Measurements from ENCODE around the gene ELMO1.
A peak's percentile ranks its signal among the peaks of the same experiment; 100 is the strongest.

The ELMO1 gene

DNA sequence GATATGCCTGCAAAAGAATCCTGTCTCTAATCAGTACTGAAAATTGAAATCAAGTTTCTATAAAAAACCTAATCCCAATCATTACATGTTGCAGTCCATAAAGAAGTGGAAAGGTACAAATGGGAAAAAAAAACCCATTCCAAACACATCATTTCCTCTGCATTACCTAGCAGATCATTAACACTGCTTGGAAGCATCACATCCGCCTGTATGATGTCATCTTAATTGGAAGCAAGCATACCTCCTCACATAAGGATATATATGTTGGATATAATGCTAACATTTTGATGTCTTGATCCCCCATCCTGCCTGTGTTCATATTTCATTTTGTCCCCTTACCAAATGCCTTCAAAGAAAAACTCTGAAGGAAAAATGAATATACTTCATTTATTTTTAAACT lies 483.0 kb downstream of the ELMO1 start:
- DNase-seq, result no peak

DNA sequence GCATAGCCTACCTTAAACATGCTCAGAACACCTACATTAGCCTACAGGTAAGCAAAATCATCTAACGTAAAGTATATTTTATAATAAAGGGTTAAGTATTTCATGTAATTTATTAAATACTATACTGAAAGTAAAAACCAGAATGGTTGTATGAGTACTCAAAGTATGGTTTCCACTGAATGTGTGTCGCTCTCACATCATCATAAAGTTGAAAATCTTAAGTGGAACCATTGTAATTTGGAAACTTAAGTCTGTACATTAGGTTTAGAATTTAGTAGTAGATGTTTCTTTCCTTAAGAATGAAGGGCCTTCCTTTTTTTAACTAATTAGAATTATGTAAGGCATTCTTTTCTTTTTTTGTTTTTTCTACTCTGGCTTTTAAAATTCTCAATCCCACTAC lies 484.4 kb downstream of the ELMO1 start:
- DNase-seq, result no peak

DNA sequence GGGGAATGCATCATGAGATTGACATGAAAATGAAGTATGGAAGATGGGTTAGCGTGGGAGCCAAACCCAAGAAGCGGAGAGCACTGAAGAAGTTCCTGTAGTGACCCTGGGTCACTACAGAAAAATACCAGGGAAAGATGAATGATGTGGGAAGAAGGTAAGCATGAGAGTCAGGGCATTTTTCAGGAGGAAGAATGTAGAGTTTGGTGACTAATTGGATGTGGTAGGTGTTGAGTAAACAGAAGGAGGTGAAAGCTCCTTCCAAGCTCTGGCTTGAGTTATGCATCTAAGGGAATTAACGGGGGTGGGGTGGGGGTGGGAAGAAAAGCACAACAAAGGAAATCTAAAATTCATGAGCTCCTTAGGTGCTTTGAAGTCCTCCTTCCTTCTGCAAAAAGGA lies 486.3 kb downstream of the ELMO1 start:
- no peak for DNase-seq

DNA sequence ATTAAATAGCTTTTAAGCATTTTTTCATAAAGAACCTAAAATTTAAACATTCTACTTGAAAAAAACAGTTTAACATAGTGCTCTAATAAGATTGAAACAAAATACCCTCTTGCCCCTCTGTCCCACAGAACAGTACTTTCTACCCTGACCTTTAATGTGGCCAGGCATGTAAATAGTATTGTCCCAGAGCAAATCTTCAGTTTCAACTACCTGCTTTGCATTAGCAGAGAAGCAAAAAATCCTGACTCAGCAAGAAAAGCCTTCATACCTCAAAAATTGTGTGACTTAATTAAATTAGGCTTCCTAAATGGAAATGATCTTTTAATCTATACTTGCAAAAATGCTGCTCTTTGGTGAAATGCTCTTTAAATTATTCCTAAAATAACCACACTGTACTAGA lies 487.0 kb downstream of the ELMO1 start:
- DNase-seq, result no peak

DNA sequence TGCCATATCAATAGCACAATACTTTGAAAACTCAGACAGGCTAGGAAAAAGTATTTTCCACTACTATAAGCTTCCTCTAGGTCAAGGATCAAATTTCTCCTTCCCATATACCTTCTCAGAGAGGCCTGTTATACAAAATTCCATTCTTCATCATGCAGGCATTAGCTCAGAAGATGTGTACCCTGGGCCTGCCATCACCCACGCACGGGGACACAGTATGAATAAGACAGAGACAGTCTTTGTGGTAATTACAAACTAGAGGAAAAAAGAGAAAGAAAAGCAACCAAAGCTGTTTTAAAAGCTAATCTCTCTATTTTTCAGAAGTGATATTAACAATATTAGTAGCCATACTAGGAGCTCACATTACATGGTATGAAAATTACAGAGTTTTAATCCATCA lies 487.6 kb downstream of the ELMO1 start:
- DNase-seq, result peak; percentile 15

DNA sequence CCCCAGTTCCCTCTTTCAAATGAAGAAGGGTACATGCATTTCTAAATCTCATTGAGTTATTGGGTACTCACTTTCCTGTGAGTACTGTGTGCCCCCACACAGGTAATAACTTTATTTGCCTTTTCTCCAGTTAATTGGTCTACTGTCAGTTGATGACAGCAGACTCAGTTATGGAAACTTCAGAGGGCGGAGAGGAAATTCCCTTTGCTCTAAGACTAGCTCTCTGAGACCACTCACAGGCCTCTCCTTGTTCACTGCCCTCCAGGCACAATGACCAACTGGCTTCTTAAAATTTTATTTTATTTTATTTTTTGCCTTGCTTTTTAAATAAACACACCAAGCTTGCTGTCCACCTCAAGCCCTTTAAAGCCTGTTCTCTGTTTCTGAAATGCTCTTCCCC lies 488.6 kb downstream of the ELMO1 start:
- peak; percentile 10 for DNase-seq

DNA sequence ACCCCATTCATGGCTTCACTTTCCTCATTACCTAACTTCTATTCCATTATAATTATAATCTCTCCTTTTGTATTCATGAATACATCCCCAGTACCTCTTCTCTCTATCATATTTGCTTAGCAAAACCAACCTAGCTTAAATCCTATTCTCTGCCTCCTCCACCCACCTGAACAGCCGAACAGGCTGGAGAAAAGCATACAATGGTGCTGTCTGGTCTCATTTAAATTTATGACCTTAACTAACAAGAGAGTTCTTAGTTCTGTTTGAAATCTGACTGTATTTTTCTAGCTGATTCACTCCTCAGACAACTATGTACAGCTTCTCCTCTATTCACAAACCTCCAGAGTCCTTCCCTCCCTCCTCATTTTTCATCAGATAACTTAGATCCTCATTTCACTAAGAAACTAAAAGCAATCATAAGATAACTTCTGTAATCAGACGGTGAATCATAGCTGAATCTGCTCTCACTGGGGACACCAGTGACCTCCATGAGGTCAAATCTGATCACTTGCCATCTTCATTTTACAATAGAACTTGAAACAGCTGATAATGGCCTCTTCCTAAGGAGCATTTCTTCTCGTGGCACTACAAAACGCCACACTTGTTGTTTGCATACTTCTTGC lies 490.4 kb downstream of the ELMO1 start:
- DNase-seq, result peak; percentile 91

DNA sequence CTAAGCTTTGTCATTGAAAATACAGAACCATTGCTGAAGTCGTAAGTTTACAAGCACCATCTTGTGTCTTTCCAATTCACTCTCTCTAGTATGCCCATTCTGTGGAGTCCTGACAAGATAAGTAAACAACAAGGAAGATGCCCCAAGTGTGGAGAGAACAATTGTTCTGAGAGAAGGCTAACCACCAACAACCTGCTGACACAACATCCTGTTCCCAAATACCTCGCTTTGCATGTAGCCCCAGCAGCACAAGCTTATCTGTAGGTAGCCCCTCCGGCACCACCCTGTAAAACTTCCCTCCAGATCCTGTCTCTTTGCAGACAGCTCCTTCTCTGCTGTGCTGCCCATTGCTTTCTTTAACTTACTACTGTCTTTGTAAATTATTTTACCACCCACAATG lies 491.0 kb downstream of the ELMO1 start:
- DNase-seq, result no peak

DNA sequence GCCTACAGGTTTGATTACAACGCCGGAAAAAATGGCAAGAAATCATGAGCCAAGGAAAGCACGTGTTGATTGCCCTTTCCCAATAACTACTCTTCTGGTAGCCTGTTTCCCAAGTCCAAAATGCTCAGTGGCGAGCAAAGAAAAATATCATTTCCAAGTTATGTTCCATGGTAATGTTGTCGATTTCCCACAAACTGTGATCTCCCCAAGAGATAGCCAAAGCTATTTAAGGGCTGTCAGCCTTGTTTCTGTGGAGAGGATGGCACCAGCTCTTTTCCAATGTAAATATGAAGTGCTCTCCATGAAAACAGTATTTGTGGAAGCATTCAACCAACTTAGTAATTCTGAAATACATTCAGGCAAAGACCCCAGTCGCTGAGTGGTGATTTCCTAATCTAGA lies 491.9 kb downstream of the ELMO1 start:
- DNase-seq, result no peak

DNA sequence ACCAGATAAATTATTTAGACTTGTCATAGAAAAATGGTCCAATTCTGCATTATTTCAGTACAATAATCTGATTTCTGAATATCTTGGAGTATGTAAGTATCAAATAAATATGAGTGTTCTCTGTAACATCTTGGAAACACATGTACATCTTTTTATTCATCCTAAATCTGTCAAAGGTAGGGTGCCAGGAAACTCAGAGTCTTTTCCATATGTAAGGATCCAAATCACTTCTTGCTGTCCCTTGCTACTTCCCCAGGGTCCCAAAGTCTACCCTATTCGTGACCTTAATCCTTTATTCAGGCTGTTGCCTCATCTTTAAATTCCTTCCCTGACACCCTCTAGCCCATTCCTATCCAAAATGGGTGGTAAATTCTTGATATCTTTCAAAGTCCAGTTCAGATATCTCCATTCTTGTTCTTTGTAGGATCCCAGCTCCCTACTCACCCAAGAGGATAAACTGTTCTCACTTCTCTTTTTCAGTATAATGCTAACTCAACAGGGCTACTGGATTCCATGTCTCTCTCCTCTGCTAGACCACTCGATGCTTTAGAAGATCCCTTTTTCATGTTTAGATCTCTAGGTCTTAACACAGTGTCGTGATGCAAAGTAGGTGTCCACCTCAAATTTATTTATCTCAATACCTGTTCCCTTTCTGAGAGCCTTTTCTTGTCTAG lies 493.1 kb downstream of the ELMO1 start:
- DNase-seq, result no peak

DNA sequence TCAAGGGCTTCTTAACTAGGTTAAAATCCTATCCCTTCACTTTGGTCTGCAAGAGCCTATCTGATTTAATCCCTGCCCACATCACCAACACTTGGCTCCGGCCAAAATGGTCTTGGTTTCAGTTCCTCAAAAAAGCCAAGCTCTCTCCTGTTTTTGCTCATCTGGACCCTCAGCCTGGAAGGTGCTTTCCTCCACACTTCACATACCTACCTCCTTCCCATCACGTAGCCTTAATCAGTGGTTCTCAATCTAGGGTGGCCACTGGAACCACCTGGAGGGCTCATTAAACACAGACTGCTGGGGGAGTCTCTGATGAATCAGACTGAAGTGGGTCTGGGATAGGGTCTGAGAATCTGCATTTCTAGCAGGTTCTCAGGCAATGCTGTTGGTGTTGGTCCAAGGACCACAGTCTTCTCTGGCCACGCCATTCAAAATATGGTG lies 497.4 kb downstream of the ELMO1 start:
- peak; percentile 55 for DNase-seq

DNA sequence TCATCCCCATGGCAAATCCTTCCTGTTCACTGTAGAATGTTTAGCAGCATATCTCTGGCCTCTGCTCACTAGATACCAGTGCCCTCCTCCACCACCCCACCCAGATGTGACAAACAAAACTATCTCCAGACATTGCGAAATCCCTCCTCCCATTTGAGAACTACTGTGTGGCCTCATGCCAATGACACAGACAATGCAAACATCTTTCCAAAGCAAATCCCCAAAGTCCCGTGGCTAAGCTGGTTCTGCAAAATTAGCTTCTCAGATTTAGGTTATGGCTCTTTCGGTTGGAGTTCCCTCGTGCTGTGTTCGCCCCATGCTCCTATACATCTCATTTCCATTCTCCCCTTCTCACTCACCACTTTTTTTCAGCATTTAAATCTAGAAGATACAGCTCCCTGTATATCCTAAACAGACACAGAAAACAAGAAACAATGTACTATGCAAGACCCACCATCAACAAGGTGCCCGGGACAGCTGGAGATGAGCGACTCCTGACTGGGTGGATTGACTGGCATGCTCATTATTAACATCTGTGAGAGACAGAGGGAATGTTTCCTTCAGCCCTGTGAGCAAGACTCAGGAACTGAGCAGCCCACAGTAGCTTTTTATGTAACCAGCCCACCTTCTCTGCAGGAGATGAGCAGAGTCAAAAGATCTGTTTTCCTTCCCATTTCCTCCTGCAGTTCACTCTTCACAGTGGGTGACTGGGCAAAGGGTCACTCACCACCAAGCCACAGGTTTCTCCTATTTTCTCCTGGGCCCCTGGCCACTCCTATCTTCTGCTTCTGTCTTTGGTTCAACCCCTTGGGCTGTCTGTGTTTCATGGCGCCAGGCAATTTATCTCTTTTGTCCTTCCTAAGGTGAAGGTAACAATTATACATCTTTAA lies 498.7 kb downstream of the ELMO1 start:
- peak; percentile 96 for DNase-seq

DNA sequence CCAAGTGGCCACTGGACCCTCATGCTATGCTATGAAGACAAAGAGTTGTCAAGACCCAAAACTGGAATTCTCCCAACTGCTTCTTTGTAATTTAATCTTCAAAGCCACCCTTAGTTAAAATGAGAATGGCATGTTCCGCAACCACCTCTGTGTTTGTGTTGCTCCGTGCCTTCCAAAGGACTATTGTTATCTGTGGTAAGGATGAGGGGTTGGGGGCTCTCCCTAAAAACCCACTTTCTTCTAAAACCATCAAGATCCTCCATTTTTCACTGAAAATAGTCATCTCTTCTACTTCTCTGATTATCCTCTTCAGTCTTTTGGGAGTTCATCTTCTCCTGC lies 502.3 kb downstream of the ELMO1 start:
- no peak for DNase-seq

DNA sequence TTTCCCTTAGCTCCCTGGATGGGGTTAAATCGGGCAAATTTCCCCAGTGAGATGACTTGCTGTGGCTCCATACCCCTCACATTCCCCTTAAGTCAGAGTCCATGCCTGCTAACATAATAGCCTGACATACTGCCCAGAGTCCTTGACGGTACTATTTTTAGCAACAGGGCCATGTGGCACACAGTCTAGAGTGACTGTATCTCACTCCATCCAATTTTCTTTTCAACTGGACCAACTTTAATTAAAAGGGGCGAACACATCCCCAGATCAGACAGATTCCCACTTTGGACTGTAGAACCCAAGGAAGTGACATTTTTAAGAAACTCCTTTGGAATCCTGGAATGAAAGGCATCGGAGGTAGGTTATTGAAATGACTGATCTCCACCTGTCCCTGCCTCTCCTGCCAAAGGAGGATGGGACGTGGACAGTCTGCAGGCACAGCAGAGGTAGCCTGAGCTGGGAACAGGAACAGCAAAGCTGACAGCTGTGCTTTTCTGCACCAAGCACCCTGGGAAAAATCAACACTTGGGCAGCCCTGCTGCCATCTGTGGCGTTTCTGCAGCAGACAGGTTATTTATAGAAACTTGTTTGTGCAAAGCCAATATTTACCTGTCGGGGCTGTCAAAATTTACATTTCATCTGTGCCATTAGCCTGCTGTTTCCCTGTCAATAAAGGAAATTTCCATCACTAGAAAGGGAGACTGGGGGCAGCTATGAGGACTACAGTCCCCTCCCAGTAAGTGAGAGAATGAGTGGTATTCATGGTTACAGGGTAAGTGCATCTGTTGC lies 502.9 kb downstream of the ELMO1 start:
- no peak for DNase-seq

DNA sequence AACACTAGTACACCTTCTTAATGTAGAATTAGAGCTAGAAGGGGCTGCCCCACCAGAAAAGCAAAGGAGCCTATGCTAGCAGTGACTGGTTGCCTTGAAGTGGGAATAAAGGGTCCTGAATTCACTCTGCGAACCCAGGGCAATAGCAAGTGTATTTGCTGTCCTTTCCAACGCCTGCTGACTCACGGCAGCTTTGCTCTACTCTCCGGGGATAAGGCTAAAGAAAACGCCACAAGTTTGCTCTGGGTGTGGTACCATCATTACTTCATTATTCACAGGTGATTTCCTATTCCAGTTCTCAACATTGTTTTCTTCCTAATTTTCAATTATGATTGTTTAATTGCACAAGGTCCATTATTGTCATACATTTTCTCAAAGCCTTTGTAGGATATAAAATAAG lies 503.8 kb downstream of the ELMO1 start:
- no peak for DNase-seq

DNA sequence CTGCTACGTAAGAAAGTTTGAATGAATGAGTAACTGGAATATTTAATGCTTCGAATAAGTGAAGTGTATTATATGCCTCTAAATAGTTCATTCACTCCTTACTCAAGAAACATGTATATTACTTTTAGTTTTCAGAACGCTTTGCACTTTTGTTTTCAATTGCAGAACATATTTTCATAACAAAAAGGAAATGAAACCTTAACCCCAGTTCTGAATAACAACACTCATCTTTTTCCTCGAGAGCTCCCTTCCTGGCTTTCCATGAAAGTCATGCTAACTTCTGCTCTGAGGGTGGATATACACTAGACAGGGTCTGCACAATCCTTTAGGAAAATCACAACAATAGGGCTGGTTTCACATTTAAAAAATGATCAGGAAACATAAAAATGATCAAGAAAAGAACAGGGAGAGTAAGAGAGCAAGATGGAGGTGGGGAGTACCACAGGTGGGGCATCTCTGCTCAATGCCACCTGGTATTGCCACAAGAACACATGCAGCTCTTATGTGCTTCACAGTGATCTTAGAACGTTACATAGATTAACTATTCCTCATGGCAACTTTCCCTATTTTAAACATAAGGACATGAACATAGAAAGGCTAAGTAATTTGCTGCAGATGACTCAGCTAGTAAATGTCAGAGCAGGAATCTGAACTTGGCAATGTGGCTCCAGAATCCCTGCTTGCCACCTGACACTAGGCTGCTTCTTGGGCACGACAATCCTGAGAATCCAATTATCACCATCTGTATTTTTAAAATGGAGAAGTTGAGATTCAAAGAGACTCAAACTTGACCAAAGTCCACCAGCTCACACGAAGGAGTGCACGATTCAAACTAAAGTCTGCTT lies 504.9 kb downstream of the ELMO1 start:
- DNase-seq, result peak; percentile 80

DNA sequence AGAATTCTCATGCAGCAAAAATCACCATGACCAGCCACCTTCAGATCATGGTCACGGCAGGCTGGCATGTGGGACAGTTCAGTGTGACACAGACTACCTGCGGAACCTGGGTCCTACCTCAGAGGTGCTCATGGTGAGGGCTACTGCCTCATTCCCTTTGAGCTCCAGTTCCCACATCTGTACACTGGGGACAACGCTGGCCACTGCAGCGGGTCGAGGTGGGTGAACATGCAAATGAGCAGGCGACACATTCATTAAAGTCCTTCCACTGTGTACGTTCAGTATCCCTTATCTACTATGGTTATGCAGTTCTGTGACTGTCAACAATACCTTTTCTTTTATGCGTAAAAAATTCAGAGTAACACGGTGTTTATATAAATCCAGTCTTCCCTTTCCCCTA lies 505.7 kb downstream of the ELMO1 start:
- DNase-seq, result no peak

DNA sequence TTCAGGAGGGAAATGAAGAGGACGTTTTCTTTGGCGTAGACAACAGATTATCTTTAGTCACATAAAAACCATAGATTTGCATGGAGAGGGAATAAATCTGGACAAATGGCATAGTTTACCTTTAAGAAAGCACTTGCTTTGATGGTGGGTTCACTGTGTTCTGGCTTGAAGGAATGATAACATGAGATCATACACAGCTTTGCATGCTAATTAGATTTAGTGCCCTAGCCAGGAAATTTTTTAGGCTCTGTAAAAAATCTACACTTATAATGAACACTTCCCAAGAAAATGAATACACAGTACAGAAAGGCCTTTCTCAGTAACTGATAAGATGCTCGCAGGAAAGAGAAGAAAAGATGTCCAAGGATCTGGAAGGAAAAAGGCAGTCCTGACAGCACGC lies 506.1 kb downstream of the ELMO1 start:
- DNase-seq, result no peak

DNA sequence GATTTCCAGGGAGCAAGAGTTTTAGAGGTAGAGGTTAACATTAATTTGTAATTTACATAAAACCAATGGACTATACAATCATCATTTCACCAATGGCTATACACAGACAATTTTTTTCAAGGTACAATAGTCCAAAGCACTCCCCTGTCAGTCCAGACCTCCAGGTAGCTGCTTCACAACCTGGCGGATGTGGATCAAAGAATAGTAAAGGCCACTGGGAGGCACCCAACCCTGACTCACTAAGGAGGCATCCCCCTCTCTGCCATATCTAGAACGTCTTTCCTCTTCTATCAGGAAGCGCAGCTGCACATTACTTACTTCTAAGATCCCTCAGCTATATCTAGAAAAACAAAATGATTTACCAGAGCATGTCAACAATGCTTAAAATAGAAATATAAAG lies 506.6 kb downstream of the ELMO1 start:
- DNase-seq, result no peak

DNA sequence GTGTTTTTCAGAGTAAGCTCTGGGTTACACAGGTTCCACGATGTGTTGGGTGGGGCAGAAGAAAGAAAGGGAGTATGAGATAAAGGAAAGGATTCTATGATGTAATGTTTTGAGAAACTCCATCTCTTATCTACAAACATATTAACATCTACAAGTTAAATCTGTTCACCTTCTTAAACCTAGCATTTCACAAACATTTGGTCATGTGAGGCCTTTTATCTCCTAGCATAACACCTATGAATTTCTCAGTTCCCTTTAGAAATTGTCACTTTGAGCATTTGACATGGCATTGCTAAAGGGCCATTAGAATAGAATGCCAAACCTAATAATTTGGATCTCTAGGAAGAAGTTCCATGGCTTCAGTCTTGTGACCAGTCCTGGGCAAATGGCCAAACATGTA lies 507.3 kb downstream of the ELMO1 start:
- DNase-seq, result no peak

DNA sequence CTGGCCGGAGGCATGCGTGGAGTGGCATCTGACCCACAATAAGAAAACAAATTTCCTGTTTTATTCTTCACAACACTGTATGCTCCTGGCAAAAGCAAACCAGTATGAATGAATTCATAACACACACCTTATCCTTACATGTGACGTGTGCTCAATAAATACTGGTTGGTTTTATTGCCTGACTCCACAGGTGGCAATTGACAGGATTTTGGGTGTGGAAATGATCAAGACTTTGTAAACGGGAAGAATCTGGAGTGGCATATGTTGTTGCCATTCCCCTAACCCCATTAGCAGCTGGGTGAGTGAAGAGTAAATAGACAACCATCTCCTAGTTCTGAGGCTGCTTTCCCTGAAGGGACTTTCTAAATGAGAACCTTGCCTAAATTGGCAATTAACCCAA lies 508.8 kb downstream of the ELMO1 start:
- DNase-seq, result no peak
